Colon (tissue), 2 donors: ENCODE measurements around the gene MITD1.
"Not testable (repeated sequence)": the region's sequence is repeated elsewhere in the genome, so short reads cannot be mapped to it uniquely, and the experiment has no call there.

Source experiments
- FAIRE-seq: peaks from 2 replicates; lab custom pipeline; 2012; peaks lifted over from hg19 to GRCh38; lab: Jason Lieb, UNC
- donor health status: control.
- donor health status: control.

The MITD1 gene

DNA sequence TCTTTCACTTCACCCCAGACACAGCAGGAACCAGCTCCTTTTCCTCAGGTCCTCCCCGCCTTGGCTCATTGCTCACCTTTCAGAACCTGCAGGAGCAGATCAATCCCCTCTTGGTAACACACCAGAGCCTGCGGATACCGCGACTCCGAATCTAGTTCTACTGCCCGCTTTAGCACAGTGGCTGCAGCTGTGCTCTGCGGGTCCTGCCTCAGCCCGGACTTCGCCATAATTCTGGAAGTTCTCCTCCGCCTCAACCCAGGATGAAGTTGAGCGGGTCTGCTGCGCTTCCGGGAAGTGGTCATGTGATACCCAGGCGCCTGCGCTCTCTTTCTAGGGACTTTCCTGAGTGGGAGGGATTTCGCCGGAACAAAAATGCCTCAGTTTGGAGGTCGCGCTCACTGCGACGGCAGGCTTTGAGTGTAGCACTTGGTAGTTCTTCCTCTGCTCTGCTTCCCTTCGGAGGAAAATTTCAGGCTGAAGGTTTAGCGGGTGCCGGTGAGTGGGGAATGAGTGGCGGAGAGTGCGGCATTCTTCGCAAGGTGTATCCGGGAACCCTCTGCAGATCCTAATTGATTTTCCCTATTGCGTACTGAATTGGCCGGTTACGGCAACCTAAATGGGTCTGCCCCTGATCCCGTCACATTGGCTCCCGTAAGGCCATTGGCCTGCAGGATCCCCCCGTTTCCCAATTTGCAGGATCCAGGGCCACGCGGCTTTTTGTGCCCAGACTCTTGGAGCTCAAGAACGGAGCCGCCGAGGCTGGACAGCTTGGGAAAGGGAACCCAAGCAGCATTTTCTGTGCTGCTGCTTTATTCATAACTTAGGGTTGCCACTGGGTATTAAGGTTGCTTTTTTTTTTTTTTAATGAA is at the start of gene MITD1, which contains the start of gene MRPL30:
Gene MITD1 (minus strand): TSS at position 304 of the 869 bp plus-strand sequence. CDS start 77 bp downstream, at position 227.
Gene MRPL30 (plus strand): TSS at position 430 of the 869 bp plus-strand sequence. CDS start 5,020 bp downstream, outside the sequence.
- FAIRE-seq = no peak

DNA sequence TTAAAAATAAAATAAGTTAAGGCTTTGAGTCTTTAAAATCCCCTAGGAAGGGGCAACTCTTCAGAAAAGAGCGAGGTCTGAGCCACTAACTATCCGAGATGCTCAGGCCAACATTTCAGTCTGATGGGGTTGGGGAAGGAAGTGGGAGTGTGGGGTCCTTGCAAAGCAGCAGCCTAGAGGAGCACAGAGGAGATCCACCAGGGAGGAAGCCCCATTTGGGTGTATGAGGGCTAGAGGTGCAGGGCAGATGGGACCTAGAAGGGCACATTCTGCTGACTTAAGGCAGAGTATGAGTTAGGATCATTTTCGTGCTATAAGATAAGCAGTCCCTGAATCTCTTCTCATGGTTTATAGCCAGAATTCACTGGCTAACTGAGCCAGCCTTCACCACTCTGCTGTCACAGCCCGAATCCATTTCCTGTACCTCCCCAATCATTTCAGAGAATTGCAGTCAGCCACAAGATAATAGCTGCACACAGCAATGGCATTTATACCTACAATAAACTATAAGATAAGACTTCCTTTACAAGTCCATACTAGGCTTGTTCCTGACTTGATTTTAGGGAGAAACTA is 37.2 kb upstream of the MITD1 start:
- FAIRE-seq = no peak

DNA sequence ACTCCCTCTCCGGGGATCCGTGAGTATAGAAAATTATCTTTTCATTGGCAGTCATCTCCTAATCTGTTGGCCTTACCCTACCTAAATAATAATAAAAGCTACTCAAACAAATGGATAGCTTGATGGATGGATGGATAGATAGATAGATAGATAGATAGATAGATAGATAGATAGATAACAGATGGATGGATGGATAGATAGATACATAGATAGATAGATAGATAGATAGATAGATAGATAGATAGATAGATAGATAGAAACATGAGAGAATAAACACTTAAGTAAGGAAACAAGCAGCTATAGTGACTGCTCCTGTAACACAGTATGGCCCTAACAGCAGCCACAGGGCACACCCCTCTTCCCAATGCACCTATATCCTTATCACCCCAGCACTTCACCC is 35.2 kb upstream of the MITD1 start:
- no peak for FAIRE-seq

DNA sequence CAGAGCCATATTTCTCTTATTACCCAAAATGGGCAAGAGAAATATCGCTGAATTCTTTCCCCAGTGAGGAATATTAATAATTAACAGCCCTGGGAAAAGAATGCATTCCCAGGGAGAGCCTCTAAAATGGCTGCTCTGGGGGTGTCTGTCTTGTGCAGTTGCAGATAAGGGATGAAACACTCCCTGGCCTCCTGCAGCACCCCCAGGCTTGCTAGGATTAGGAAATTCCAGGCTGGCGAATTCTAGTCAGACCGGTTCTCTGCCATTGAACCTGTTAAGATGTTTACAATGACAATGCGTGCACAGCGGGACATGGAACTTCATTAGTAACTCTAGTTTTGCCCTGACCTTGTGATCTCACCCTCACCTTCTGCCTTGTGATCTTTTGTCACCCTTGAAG is 24.6 kb upstream of the MITD1 start:
- FAIRE-seq = no peak

DNA sequence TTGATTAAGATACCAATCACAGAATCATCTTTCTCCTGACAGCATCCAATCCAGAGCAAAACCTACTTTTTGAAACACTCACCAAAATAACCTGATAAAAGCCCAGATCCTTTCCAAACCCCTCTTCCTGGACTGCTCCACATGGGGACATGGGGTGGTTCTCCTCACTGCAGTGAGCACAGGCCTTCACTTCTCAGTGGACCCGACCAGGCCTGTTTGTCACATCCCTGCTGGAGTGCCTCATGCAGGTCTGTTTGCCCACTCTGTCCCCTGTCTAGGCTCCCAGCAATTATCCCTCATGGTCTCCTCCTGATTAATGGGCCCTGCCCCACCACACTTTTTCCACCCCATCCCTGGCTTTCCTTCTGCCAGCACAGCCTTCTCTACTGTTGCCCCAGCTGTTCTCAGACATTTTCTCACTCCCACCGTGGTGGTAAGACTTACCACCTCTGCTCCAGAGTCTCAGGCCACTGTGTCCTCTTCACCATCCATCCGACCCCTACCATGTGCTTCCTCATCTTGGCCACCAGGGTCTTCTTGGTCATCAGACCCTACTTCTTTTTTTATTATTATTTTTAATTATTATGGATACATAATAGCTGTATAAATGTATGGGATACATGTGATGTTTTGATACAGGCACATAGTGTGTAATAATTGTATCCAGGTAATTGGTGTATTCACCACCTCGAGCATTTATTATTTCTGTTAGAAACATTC is 21.3 kb upstream of the MITD1 start:
- FAIRE-seq = no peak

DNA sequence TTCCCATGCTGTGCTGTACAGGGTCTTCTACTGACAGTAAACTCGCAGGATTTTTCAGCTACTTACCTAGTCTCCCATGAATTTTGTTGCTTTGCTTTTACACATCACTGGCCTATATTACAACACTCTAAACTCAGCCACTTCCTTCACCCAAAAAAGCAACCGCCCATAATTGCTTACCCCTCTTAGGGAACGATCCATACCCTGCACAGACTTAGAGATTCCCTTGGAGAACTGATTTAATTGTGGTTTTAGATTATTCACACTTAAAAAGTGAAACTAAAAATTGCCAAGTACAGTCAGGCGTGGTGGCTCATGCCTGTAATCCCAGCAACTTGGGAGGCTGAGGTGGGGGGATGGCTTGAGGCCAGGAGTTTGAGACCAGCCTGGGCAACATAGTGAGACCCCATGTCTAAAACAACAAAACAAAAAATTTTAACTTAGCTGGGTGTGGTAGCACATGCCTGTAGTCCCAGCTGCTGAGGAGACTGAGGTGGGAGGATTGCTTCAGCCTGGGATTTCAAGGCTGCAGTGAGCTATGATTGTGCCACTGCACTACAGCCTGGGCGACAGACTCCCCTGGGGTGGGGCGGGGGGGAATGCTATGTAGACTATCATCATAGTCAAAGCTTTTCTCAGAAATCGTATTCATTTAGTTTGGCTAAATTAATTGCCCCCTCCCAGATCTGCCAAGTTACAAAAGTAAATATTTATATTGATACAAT is 19.4 kb upstream of the MITD1 start:
- no peak for FAIRE-seq

DNA sequence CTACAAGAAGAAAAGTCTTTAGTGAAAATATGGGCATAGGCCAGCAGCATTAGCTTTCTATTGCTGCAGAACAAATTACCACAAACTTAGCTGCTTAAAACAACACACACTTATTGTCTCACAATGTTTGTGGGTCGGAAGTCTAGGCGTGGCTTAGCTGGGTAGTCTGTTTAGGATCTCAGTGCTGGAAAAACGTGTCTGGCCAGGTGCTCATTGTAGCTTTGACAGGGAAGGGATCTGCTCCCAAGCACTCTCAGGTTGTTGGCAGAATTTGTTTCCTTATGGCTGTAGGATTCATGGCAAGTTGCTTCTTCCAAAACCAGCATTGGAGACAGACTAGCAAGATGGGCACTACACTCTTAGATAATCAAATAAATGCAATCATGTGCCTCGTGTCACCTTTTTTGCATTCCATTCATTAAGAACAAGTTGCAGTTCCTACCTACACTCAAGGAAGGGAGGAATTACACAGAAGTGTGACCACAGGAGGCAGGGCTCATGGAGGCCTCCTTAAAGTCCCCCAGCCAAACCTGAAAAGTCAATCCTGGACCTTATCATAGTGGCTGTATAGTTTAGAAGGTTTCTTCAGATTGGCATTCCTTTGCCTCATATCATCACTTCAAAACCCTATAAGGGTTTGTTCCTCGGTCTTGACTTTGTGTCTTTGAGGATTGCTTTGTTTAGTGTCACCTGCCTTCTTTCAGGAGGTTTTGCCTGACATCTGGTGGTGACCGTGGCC is 17.4 kb upstream of the MITD1 start:
- no peak for FAIRE-seq

DNA sequence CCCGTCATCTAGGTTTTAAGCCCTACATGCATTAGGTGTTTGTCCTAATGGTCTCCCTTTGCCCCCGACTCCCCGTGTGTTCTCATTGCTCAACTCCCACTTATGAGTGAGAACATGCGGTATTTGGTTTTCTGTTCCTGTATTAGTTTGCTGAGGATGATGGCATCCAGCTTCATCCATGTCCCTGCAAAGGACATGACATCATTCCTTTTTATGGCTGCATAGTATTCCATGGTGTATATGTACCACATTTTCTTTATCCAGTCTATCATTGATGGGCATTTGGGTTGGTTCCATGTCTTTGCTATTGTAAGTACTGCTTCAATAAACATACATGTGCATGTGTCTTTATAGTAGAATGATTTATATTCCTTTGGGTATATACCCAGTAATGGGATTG is 11.5 kb upstream of the MITD1 start:
- FAIRE-seq = not testable (repeated sequence)

DNA sequence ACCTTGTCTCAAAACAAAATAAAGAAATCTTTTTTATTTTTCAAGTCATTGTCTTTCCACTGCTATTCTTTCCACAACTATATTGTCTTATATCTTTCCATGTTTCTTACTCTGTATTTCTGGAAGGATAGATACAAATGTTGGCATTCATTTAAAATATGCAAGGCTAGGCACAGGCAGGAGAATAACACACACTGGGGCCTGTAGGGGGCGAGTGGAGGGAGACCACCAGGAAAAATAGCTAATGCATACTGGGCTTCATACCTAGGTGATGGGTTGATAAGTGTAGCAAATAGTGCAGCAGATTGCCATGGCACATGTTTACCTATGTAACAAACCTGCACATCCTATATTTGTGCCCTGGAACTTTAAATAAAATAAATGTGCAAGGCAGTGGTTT is 9.7 kb upstream of the MITD1 start:
- FAIRE-seq = no peak

DNA sequence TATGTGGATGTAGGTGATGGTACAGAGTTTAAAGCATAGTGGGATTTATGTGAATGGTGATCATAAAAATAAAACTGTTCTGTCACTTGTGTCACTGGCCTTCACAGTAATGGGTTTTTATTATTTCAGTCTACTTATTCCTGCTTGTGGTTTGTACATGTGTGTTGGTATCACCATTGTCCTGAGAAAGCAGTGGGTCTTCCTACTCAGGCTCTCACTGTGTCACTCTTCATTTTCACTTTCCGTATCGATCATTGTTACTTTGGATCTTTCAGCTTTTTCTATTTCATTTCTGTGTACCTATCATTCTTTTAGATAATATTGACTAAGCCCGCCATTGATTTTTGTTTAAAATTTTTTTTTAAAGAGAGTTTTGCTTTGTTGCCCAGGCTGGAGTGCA is 7.5 kb upstream of the MITD1 start:
- no peak for FAIRE-seq

DNA sequence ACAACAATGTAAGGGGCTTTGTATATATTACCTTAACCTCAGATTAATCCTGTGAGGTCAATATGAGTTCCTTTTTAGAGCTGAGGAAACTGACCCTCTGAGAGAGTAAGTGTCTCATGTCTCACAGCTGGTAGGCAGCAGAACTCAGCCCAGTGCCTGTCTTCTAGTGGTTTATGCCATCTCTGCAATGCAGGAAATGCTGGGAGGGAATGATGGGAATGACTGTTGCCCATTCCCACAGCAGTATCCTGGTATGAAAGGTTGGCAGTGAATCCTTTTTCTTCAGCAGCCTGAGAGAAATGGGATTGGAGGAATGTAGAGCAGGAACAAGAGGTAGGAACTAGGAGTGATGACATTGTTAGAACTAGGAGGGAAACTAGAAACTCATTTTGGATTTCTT is 6.2 kb upstream of the MITD1 start:
- FAIRE-seq = no peak

DNA sequence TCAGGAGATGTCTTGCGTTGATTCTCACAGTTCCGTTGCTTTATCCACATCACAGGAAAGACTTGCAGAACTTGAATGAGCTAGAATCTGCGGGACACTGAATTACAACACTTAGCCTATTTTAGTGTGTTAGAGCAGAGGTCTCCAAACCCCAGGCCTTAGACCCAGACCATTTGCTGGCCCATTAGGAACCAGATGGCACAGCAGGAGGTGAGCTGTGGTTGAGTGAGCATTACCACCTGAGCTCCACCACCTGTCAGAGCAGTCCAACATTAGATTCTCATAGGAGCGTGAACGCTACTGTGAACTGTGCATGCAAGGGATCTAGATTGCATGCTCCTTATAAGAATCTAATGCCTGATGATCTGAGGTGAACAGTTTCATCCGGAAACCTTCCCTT is 4.0 kb upstream of the MITD1 start:
- no peak for FAIRE-seq

DNA sequence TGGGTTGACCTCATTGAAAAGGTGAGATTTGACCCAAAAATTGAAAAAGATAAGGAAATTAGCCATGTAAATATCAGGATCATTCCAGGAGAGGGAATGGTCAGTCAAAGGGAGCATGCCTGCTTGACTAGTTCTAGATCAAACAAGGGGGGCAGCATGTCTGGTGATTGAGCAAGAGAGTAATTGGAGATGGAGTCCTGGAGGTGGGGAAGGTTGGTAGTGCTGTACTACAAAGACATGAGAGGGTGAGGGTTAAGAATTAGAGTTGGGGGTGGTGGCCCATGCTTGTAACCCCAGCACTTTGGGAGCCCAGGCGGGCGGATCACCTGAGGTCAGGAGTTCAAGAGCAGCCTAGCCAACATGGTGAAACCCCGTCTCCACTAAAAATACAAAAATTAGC is 2.2 kb upstream of the MITD1 start:
- FAIRE-seq = no peak

DNA sequence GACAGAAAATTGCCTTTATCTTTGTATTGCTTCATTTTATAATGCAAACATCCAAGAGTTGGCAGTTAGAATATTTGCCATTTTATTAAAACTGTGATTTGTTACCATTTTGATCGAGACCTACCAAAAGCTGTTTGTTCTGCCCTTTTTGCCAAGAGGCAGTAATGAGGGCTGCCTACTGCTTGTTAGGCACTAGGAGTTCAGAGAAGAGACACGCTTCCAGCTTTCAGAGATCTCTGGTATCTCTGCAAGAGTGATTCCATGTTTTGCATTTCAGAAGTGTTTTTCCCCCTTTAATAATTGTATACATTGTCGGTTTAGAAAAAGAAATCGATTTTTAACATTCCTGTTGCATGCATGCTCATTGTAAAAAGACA is 754 bp upstream of the MITD1 start:
- no peak for FAIRE-seq

DNA sequence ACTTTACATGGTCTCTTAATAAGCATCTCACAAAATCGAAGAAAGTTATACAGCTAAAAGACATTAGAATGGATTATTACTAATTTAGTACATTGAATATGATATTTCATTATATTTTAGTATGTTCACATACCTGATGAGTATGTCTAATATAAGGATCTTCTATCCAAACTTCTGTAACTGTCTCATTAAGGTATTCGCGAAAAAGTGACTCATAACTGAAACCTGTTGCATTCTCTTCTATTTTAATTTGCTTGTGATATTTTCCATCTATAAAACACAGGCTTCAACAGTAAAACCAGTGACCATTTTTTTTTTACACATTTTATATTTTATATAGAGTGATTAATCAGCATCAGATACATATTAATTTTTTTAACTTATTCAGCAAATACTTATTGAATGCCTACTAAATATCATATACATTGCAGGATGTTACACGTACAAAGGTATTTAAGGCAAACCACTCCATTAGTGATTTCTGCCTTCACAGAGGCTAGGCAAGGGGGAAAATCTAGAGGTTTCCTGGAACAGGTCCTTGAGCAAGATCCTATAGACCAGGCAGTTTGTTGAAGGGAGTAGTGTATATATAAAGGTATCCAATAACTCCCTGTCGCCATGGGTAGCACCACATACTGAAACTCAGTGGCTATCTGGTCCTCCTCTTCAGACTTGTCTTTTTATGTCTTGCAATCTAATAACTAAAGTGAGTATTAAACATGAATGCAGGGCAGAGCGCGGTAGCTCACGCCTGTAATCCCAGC is 9.3 kb downstream of the MITD1 start:
- no peak for FAIRE-seq

DNA sequence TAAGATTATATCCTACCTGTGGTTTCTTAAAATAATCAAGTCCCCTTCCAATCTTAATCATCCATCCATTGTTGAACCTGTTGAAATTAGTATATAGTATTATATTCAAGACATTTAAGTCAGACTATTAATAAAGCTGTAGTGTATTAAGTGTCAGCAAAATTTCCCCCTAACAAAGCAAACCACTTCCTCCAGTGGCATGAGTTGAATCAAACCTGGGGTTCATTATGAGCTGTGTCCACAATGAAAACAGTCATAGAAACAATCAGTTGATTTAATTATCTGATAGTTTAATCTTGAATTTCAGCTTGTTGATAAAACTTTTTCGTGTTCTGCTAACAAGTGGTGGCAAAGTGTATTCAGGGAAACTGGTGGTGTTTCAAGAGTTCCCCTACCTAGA is 11.3 kb downstream of the MITD1 start:
- FAIRE-seq = no peak

DNA sequence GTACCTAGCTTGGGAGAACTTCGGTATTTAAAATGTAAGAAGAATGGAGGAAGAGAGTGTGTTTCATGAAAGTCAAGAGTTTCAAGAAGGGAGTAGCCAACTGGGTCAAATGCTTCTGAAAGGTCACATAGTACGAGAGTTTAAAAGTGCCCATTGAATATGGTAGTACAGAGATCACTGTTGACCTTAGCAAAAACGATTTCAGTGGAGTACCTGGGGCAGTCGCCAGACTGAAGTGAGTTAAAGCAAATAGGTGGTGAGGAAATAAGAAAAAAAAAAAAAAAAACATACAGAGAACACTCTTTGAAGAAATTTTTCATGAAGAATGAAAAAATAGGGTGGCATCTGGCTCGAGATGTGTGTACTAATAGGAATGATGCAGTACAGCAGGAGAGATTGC is 14.6 kb downstream of the MITD1 start:
- FAIRE-seq = no peak

DNA sequence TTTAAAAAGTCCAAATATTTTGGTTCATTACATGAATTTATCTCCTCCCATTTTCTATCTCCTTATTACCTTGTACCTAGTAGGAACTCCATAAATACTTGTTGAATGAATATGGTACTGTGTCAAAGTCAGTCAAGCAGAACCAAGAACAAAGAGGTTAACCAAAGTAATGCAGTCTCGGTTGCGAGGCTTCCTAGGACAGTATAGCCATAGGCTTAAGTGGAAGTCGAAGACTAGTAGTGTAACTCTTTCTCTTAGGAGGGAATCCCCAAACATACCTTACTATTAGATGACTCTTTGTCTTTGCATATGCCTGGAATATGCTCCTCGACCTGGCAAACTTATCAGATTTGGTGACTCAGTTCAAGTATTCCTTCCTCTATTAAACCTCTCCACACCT is 21.3 kb downstream of the MITD1 start:
- no peak for FAIRE-seq

DNA sequence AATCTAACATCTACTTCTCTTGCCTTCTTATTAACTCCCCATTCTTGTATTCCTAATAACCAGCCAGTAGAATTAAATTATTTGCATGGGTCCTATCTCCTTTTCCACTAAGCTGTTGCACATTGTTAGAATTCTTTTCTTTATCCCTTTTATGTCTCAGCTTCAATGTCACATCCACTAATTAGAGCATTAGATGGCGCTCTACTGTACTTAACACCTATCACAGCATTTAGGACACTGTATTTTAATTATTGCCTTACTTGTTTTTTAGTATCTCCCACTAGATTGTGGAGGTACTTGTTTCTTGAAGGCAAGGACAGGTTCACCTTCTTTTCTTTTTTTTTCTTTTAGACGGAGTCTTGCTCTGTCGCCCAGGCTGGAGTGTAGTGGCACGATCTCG is 22.3 kb downstream of the MITD1 start:
- no peak for FAIRE-seq

DNA sequence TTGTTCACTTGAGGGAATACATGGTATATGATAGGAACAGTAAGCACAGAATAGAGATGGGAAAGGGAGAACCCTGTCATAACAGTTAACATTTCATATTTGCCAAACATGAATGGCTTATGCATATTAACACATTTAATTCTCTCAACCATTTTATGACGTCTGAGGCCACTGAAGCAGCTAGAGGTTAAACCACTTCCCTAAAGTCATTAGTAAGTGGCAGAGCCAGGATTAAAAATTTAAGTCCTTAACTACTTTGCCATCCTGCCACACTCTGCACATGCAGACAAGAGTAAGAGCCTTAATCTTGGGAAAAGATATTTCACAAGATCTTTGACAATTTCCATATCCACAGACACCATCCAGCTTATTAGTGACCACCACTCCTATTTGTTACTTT is 24.0 kb downstream of the MITD1 start:
- FAIRE-seq = no peak
